Naive B cell (primary cell): ENCODE data around the gene MTOR. TPM values are rescaled to one million over a fixed set of nuclear protein-coding genes. Genes with fewer than 3 reads are reported as not detected.

Experiments used
- ATAC-seq, 2 donors: fragments of 150-1000 bp; cut with Tn5 transposase; 2 replicates each; pipeline ENCODE4 v1.10.0; 2021; ENCODE audit warnings: low read depth in 2 of 2, mild to moderate bottlenecking in 2 of 2, moderate library complexity in 2 of 2
- DNase-seq: peaks from one replicate; pipeline ENCODE4 v3.0.0; 2022
- H3K27ac Mint-ChIP-seq, 6 donors: one replicate each; pipeline ENCODE4 v1.8.0; 2020 to 2022; ENCODE audit warnings: mild to moderate bottlenecking in 6 of 6, mixed read lengths in 6 of 6, moderate library complexity in 5 of 6, inconsistent platforms in 2 of 6
- H3K27me3 Mint-ChIP-seq, 3 donors: one replicate each; pipeline ENCODE4 v1.8.0; 2021 to 2022; ENCODE audit warnings: mixed read lengths in 3 of 3, mild to moderate bottlenecking in 1 of 3
- H3K36me3 Mint-ChIP-seq, 2 donors: one replicate each; pipeline ENCODE4 v1.8.0; 2020 to 2022; ENCODE audit warnings: mixed read lengths in 2 of 2, inconsistent platforms in 1 of 2, mild to moderate bottlenecking in 1 of 2
- H3K4me1 Mint-ChIP-seq, 3 donors: one replicate each; pipeline ENCODE4 v1.8.0; 2020 to 2022; ENCODE audit warnings: mixed read lengths in 3 of 3, inconsistent platforms in 1 of 3, mild to moderate bottlenecking in 1 of 3, moderate library complexity in 1 of 3
- H3K4me3 Mint-ChIP-seq, 8 donors: one replicate each; pipeline ENCODE4 v1.8.0; 2020 to 2022; ENCODE audit warnings: mild to moderate bottlenecking in 8 of 8, mixed read lengths in 8 of 8, moderate library complexity in 8 of 8, inconsistent platforms in 2 of 8
- H3K9me3 Mint-ChIP-seq, 7 donors: one replicate each; pipeline ENCODE4 v1.8.0; 2020 to 2022; ENCODE audit warnings: mixed read lengths in 7 of 7, mild to moderate bottlenecking in 5 of 7, inconsistent platforms in 2 of 7, moderate library complexity in 1 of 7
- polyA plus RNA-seq, 6 donors: library from polyadenylated mRNA; unstranded; fragments of 300-500 nt; fragmentation: Illumina TruSeq; gene quantifications; one replicate each; pipeline ENCODE4 v1.2.3, GENCODE V29; 2021; ENCODE audit warnings: low read depth in 6 of 6

The MTOR gene
- polyA plus RNA-seq, 6 donors from 2014 or later, result 0.88 to 10.3 (median 4.6) TPM

- peak overlapping the region in 1 of 6 donors; percentile 92 for H3K27ac Mint-ChIP-seq
- no peaks in the 10 kb centered on the region for H3K27me3 Mint-ChIP-seq
- peaks cover 29 to 34% of the 10 kb centered on the region in 2 donors for H3K36me3 Mint-ChIP-seq
- DNase-seq, result no peak
- H3K4me3 Mint-ChIP-seq, result no peak overlapping the region
- peaks cover 23 to 29% (median 24%) of the 10 kb centered on the region in 3 donors for H3K4me1 Mint-ChIP-seq
- H3K9me3 Mint-ChIP-seq, result peaks cover 0 to 1% (median 0%) of the 10 kb centered on the region in 7 donors
- no peak for ATAC-seq
Observed at GRCh38 chr1:11233208-11233607, 29.1 kb downstream of the MTOR start.

- peaks cover 44% of the 10 kb centered on the region in 2 donors for H3K36me3 Mint-ChIP-seq
- H3K9me3 Mint-ChIP-seq, result peaks cover 0 to 1% (median 0%) of the 10 kb centered on the region in 7 donors
- H3K27ac Mint-ChIP-seq, result peak overlapping the region; percentile 71 to 95 (median 86)
- H3K27me3 Mint-ChIP-seq, result no peaks in the 10 kb centered on the region
- DNase-seq (no peak), ATAC-seq (peak; percentile 32 to 45)
- peak overlapping the region in 6 of 8 donors; percentile 3 to 87 (median 58) for H3K4me3 Mint-ChIP-seq
- H3K4me1 Mint-ChIP-seq, result peaks cover 35 to 50% (median 35%) of the 10 kb centered on the region in 3 donors
Observed at GRCh38 chr1:11229203-11229602, 33.1 kb downstream of the MTOR start.

GRCh38 chr1:11227106-11228077 lies 35.0 kb downstream of the MTOR start:
- H3K27me3 Mint-ChIP-seq, result no peaks in the 10 kb centered on the region
- peaks cover 37 to 44% of the 10 kb centered on the region in 2 donors for H3K36me3 Mint-ChIP-seq
- H3K4me3 Mint-ChIP-seq, result peak overlapping the region; percentile 53 to 87 (median 80)

DNA sequence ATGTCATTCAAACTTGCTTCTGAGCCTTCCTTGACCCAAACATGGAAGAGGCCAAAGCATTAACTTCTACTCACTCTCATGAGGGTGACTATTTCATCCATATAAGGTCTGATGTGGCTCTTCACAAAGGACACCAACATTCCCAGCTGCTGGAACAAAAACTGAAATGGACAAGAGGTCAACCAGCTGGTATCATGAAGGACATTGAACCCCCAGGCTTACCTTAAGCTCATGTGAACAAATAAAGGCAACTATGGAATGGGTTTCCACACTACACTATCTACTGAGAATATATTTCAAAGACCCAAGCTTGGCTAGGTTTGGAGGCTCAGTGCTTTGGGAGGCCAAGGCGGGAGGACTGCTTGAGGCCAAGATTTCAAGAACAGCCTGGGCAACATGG lies 46.3 kb downstream of the MTOR start:
- Mint-ChIP-seq H3K36me3 (peaks cover 43 to 47% of the 10 kb centered on the region in 2 donors), H3K27me3 (no peaks in the 10 kb centered on the region), H3K27ac (no peak overlapping the region), H3K9me3 (no peaks in the 10 kb centered on the region), H3K4me3 (peak overlapping the region in 1 of 8 donors; percentile 42), H3K4me1 (peaks cover 0 to 5% (median 2%) of the 10 kb centered on the region in 3 donors)
- DNase-seq (no peak), ATAC-seq (no peak)

More at GRCh38 chr1:11227106-11228077, 35.0 kb downstream of the MTOR start:
- Mint-ChIP-seq H3K9me3 (peaks cover 0 to 1% (median 0%) of the 10 kb centered on the region in 7 donors), H3K4me1 (peaks cover 36 to 53% (median 41%) of the 10 kb centered on the region in 3 donors), H3K27ac (peak overlapping the region; percentile 10 to 95 (median 82))
- DNase-seq, result peak; percentile 29
- ATAC-seq, result peak; percentile 92

GRCh38 chr1:11215381-11216005 lies 46.9 kb downstream of the MTOR start:
- ATAC-seq (no peak), DNase-seq (no peak)
- H3K9me3 Mint-ChIP-seq, result no peaks in the 10 kb centered on the region
- peaks cover 0 to 3% (median 2%) of the 10 kb centered on the region in 3 donors for H3K4me1 Mint-ChIP-seq
- peaks cover 46 to 47% of the 10 kb centered on the region in 2 donors for H3K36me3 Mint-ChIP-seq
- H3K4me3 Mint-ChIP-seq, result peak overlapping the region in 1 of 8 donors; percentile 42
- peak overlapping the region in 1 of 6 donors; percentile 34 for H3K27ac Mint-ChIP-seq
- H3K27me3 Mint-ChIP-seq, result no peaks in the 10 kb centered on the region

- peaks cover 44 to 47% of the 10 kb centered on the region in 2 donors for H3K36me3 Mint-ChIP-seq
- no peak overlapping the region for H3K4me3 Mint-ChIP-seq
- H3K9me3 Mint-ChIP-seq, result no peaks in the 10 kb centered on the region
- peak overlapping the region in 1 of 6 donors; percentile 56 for H3K27ac Mint-ChIP-seq
- peaks cover 0 to 2% (median 0%) of the 10 kb centered on the region in 3 donors for H3K4me1 Mint-ChIP-seq
- no peak for DNase-seq
- ATAC-seq, result no peak
- no peaks in the 10 kb centered on the region for H3K27me3 Mint-ChIP-seq
Observed at GRCh38 chr1:11214698-11215380, 47.5 kb downstream of the MTOR start.

DNA sequence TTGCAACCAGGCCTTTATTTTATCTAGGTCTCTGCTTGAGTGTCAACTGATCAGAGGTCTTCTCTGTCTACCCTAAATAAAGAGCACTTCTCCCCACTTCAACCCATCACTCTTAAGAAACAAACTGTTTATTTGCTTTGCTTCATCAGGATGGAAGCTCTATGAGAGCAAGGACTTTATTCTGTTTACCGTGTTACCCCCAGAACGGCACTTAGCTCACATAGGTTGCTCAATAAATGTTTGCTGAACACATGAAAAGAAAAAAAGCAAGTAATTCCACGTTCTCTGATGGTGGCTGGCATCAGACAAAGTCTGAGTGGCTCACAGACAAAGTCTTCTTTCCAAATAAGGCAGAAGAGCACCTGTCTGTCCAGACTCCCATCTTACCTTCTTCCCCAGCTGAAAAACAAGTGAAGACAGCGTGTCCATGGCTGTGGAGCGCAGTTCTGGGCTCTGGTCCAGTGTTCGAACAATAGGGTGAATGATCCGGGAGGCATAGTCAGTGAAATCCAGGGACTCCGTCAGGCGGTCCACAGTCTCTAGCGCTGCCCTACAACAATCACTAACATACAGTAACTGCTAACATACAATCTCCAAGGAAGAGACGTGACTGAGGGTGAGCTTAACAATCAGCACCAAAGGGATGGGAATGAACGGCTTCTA lies 50.3 kb downstream of the MTOR start:
- H3K27ac Mint-ChIP-seq, result peak overlapping the region in 1 of 6 donors; percentile 52
- H3K4me3 Mint-ChIP-seq, result no peak overlapping the region
- peaks cover 41 to 44% of the 10 kb centered on the region in 2 donors for H3K36me3 Mint-ChIP-seq
- ATAC-seq (no peak), DNase-seq (no peak)
- no peaks in the 10 kb centered on the region for H3K27me3 Mint-ChIP-seq
- H3K4me1 Mint-ChIP-seq, result peaks cover 0 to 2% (median 0%) of the 10 kb centered on the region in 3 donors
- H3K9me3 Mint-ChIP-seq, result no peaks in the 10 kb centered on the region

DNA sequence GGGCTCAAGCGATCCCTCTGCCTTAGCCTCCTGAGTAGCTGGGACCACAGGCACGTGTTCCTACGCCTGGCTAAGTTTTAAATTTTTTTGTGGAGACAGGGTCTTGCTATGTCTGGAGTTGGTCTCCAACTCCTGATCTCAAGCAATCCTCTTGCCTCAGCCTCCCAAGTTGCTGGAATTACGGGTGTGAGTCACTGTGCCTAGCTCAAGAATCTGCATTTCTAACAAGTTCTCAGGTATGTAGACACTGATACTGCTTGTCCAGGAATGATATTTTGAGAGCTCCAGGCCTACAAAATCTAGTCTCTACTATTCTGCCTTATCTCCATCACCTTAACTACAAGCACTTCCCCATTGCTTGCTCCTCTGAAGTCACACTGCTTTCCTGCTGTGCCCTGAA lies 50.9 kb downstream of the MTOR start:
- peaks cover 39 to 44% of the 10 kb centered on the region in 2 donors for H3K36me3 Mint-ChIP-seq
- H3K27me3 Mint-ChIP-seq, result no peaks in the 10 kb centered on the region
- no peak for DNase-seq
- H3K4me3 Mint-ChIP-seq, result no peak overlapping the region
- peak overlapping the region in 2 of 6 donors; percentile 26 to 52 for H3K27ac Mint-ChIP-seq
- no peak for ATAC-seq
- peaks cover 0 to 2% (median 0%) of the 10 kb centered on the region in 3 donors for H3K4me1 Mint-ChIP-seq
- H3K9me3 Mint-ChIP-seq, result no peaks in the 10 kb centered on the region

DNA sequence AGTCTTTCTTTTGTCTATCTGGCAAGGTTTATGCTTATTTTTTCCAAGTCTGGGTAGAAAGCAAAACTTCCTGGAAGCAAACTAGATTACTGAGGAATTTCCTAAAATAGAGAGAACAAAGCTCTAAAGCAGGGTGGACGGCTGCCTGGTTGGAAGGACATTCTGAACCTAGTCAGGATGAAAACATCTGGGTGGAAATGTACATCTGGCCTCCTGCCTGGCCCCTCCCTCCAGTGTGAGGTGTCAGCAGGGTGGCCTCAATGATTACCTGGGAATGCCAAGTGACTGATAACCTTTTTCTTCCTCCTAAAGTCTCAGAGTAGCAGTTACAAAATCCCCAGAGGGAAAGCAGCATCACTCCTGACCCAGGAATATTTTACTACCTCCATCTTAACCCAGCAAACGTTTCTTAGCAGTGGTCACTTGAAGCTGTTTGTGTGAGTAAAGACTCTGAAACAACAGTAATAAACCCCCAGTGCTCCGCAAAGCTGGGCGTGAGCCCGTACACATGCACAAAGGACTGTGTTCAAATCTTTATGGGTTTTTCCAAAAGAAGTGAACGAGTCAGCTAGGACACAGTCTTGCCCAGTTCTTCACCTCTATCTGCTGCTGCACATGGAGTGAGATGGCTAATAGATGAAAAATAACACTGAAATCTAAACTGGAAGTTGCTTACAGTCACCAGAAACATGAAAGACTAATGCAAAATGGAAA lies 54.3 kb downstream of the MTOR start:
- Mint-ChIP-seq H3K4me3 (no peak overlapping the region), H3K36me3 (peaks cover 28 to 34% of the 10 kb centered on the region in 2 donors), H3K4me1 (no peaks in the 10 kb centered on the region), H3K9me3 (no peaks in the 10 kb centered on the region), H3K27me3 (no peaks in the 10 kb centered on the region), H3K27ac (peak overlapping the region in 3 of 6 donors; percentile 27 to 79 (median 30))
- ATAC-seq (no peak), DNase-seq (no peak)

DNA sequence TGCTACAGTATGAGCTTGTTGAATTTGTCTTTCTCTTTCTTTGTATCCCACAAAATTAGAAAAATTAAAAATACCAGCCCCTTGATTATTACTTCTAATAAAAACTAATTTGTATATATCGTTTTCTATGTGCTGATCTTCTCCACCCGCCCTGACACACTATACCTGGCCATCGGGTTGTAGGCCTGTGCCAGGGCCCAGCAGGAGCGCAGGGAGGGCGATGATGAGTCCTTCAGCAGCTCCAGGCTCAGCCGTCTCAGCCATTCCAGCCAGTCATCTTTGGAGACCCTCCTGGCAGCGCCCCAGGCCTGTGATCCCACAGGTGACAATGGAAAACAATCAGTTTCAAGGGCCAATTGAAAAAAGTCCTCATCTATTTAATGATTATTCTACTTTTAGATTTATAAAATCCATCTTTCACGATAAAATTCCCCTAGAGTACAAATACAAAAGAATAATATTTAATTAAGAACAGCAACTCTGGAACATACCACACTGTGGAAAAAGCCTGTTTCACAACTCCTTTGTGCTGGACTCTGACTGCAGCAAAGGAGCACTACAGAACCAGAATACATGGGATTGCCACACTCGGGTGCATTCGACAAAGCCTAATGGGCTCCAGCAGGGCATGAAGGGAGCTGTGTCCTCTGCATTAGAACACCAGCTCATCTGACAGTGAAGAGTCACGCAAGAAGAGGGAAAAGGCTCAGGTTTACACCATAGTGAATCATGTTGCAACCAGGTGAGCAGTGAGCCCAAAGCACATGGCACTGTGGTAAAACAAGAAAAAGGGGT lies 57.8 kb downstream of the MTOR start:
- H3K36me3 Mint-ChIP-seq, result peaks cover 12 to 14% of the 10 kb centered on the region in 2 donors
- peak overlapping the region in 1 of 6 donors; percentile 44 for H3K27ac Mint-ChIP-seq
- ATAC-seq (no peak), DNase-seq (no peak)
- H3K4me3 Mint-ChIP-seq, result no peak overlapping the region
- no peaks in the 10 kb centered on the region for H3K9me3 Mint-ChIP-seq
- H3K4me1 Mint-ChIP-seq, result no peaks in the 10 kb centered on the region
- no peaks in the 10 kb centered on the region for H3K27me3 Mint-ChIP-seq

DNA sequence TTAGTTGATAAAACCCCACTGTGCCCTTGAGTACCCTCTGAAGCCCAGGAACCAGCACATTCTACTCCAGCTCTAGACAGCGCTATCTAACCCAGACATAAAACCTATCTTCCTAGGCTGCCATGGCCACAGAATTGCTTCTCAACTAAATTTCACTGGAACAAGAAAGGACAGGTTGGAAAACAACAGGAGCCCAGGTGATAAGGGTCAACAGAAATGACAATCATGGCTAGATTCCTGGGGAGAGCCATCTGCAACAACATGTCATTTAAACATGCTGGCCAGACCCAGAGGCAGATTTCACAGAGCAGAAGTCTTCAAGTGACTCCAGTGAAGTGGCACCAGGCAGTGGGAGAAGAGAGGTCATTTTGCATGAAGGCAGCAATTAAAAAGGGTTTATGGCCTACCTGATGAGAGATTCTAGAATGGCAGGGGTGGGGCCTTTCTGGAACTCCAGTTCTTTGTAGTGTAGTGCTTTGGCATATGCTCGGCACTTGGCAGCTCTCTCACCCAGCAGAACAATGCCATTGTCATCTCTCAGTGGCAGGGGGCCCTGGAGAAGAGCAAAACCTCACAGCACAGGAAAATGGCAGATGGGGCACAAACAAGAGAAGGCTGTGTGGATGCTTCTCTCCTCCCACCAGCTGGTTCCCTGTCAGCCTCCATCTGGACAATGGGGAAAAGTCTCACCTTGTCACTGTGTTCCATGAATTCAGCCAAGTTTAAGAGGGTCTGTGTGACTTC lies 63.3 kb downstream of the MTOR start:
- DNase-seq, result no peak
- Mint-ChIP-seq H3K27ac (peak overlapping the region in 2 of 6 donors; percentile 76), H3K9me3 (no peaks in the 10 kb centered on the region), H3K4me1 (no peaks in the 10 kb centered on the region), H3K27me3 (no peaks in the 10 kb centered on the region), H3K4me3 (no peak overlapping the region), H3K36me3 (peaks cover 39 to 40% of the 10 kb centered on the region in 2 donors)
- ATAC-seq, result no peak
